ELF-1 (cell line): Measurements from ENCODE around the gene C1QL1.
A peak's percentile ranks its signal among the peaks of the same experiment; 100 is the strongest.

Source experiments
- DNase-seq: peaks from one replicate; pipeline ENCODE4 v3.0.0-alpha.2; 2016; ENCODE audit warnings: low read depth, low spot score

C1QL1 gene

GRCh38 chr17:44932096-44932786, 35.9 kb downstream of the C1QL1 start:
- DNase-seq, result no peak

GRCh38 chr17:44931376-44931775, 36.7 kb downstream of the C1QL1 start:
- DNase-seq, result no peak

DNA sequence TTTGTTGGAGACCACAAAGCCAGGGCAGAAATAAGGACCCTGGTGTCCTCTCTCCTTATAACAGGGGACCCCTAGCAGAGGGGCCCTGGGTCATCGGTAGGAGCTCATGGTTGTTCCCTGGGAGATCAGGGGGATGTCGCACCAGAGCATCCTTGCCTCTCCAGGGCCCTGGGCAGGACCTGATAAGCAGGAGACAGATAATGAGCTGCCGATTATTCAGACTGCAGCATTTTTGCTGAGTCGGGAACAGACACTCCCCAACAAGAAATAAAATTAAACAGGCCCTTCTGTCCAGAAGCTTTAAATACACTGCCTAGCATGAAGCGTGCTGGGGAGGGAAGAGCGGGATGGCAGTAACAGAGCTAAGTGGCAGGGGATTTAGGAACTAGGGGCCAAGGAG, 37.4 kb downstream of the C1QL1 start:
- no peak for DNase-seq

GRCh38 chr17:44928950-44929720, 39.0 kb downstream of the C1QL1 start:
- DNase-seq, result no peak

DNA sequence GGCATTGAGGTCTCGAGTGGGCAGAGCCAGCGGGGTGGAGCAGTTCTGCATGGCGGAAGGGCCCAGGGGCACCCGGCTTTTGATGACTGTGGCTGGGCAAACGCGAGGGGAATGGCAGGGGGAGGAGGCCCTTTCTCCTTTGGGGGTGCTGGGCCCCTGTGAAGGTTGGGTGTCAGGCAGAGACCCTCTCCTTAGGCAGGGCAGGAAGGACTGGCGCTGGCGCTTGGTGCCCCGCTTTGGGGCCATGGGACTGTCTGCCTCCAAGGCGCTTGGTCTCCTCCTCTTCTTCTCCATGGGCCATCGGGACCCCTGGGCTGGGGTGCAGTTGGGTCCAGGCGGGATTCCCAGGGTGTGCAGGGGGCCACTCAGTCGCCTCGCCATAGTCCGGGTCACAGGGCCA, 40.0 kb downstream of the C1QL1 start:
- DNase-seq, result no peak

- no peak for DNase-seq
Measured at GRCh38 chr17:44927696-44928095, 40.4 kb downstream of the C1QL1 start.

GRCh38 chr17:44926821-44927525, 41.1 kb downstream of the C1QL1 start:
- DNase-seq, result no peak

DNA sequence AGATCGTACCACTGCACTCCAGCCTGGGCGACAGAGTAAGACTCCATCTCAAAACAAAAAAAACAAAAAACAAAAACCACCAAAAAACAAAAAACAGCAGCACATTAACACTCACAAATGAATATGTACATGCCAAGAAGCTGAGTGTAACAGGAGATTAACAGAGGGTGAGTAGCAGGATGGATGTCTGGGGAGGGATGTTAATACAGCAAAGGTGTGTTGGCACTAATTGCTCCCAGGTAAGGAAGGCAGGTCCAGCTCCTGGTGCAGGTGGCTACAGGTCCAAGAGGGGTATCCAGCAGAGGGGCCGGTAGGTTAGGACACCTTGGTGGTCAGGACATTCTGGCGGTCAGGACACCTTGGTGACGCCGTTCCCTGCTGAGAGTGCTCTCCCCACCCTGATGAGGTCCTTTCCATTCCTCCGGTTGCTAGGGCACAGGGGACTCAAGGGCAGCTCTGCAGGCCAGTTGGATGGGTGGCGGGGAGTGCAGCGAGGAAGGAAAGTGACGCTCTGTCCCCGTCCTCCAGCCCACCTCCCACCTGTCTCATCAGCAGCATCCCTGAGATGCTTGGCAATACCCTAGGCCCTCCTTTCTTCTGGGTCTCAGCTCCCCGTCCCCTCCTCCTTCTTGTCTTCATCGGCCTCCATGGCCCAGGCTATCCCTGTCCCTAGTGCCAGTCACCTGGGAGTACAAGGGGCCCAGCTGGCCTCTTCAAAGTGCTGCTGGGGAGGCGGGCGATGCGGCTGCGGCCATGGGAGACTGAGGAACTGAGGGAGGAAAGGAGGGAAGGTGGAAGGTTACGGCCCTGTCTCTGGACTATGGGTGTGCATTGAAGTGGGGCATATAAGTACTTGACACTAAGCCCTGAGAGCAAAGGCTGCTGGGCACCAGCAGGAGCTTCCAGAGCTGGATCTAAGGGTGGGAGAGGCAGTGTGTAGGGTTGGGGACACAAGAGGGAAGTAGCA, 42.1 kb downstream of the C1QL1 start:
- DNase-seq, result no peak

DNA sequence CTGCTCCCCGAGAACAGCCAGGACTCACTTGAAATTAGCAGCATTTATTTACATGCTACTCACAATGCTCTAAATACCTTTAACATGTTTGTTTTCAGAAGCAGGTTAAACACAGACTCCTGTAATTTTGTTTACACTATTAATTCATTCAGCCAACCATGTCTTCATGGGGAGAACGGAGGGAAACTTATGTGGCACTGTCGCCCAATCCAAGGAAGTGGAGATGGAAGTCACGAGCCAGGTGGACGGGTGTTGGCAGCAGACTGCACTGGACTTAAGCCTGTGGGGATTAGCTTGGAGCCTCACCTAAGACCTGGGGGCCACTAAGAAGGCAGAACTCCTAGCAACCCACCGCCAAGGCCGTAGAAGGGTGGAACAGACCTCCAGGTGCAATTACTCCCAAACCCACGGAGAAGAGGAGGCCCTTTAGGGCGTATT, 44.0 kb downstream of the C1QL1 start:
- DNase-seq, result no peak

- DNase-seq, result no peak
Measured at GRCh38 chr17:44922746-44923470, 45.2 kb downstream of the C1QL1 start.

DNA sequence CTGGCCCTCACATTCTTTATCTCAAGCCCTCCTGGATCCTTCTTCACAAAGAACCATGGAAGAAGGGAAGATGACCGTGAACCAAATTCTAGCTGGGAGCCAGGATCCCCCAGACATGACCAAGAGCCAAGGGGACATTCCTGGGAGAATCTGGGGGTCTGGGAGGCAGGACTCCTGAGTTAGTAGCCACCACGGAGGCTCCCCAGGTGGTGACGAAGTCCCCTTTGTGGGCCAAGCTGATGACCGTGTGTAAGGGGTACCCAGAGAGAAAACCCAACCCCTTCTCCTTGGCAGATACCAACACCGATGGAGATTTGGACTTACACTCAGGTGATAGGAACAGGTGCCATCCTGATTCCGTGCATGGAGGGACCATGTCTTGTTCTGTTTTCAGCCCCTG, 46.0 kb downstream of the C1QL1 start:
- DNase-seq, result no peak

GRCh38 chr17:44921122-44921882, 46.8 kb downstream of the C1QL1 start:
- DNase-seq, result peak; percentile 72

- DNase-seq, result no peak
Measured at GRCh38 chr17:44920565-44920940, 47.5 kb downstream of the C1QL1 start.

DNA sequence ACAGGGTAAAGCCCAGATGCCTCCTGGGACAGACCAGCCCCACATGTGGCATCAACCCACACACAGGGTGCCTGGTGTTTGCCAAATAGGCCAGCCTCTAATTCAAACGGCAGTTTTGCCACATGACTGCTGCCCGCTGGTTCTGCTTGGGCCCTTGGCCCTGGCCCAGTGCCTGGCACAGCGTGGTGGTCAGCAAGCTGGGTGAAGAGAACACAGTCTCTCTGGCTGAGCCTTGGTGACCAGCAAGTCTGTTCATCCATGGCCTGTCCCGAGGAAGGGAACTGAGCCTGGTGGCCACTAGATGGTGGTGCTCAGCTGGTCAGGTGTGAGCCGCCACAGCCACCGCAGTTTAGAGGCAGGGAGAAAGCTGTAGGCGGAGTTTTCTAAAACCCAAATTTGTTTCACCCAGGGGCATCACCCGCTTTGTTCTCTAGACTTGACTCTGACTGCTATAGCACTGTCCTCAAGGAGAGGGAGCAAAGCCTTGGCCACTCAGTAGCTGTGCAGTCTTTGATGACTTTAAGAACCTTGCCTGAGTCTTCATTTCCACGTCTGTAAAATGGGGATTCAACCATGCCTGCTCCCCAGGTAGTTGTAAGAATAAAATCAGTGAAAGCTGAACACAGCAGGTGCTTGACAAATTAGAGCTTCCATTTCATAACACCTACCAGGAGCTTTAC, 48.1 kb downstream of the C1QL1 start:
- DNase-seq, result peak; percentile 86

DNA sequence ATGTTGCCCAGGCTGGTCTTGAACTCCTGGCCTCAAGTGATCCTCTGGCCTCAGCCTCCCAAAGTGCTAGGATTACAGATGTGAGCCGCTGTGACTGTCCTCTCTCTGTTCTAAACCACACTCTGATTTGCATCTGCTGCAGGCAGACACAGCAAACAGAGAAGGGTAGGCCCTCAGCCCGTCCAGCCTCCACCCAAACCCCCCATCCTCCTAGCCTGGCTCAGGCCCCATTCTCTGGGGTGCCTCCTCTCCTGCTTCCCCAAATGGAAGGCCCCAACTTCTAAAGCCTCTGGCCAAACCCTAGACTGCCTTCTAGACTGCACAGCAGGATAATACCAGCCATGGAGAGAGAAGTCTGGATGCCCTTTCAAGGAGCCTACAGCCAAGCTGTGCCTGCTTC, 48.7 kb downstream of the C1QL1 start:
- no peak for DNase-seq

DNA sequence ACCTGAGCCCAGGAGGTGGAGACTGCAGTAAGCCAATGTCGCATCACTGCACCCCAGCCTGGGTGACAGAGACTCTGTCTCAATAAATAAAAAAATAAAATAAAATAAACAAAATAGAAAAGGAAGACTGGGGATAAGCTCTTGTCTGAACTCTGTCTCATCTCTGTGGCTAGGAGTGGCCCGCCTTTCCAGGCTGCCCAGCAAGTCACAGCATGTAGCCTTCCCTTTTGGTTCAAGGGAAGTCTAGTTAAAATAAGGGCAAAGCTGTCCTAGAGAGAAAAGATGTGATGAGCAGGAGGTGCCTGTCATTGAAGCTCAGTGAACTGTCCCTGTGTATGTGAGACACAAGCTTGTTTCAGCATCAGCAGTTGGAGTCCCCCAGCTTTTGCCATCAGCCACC, 50.1 kb downstream of the C1QL1 start:
- no peak for DNase-seq

DNA sequence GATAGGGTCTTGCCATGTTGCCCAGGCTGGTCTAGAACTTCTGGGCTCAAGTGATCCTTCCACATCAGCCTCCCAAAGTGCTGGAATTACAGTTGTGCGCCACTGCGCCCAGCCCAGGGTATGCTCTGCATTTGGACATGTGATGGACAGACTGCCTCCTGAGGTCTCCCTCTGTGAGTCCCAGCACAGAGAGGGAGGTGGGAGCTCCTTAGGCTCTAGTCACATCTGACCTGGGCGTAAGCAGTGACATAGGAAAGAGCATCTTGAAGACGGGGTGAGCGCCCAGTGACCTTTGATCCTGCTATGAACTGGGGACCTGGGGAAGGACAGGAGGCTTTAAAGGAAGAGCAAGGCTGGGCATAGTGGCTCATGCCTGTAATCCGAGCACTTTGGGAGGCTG, 50.6 kb downstream of the C1QL1 start:
- DNase-seq, result no peak

GRCh38 chr17:44916781-44917241, 51.3 kb downstream of the C1QL1 start:
- DNase-seq, result no peak
